MM.1S (cell line): ENCODE data around the gene HTR2C.

Experiments used
- CTCF ChIP-seq: fragments of 300-600 bp; sonication (generic); IDR thresholded peaks from 2 replicates; pipeline ENCODE4 v1.5.1; 2016; ENCODE audit warnings: antibody characterized with exemption, low read length, mixed read lengths
- EZH2 ChIP-seq: fragments of 300-600 bp; sonication (generic); optimal IDR thresholded peaks from 2 replicates; pipeline ENCODE3; 2017; ENCODE audit warnings: low read depth, mild to moderate bottlenecking, antibody characterized with exemption, low read length, mixed read lengths

DNA sequence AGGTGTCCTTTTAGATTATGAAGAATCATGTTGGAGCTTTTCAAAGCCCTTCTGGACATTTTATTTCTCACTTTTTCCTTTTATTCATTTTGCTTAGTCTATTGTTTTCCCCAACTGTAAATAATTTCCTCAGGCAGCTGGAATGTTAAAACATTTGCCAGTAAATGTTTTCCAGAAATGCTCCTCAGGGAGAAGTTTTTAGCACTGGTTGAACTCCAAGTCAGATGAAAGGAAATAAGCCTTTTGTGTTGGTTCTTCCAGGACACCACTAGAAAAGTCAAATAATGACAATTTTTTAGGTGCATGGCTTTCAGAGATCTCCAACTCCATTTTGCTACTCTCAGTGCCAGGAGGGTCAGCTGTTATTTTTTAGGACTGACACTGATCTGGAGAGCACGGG lies 305.6 kb downstream of the HTR2C start:
- no peak for TF ChIP-seq CTCF
- TF ChIP-seq EZH2 = no peak
